ENCODE measurements around the gene VCAN.
"Not testable (repeated sequence)": the region's sequence is repeated elsewhere in the genome, so short reads cannot be mapped to it uniquely, and the experiment has no call there.

VCAN gene

GRCh38 chr5:83471405-83472212 is at the start of gene VCAN:
Gene VCAN (plus strand): TSS chr5:83471744. CDS start chr5:83483519, 11,775 bp downstream.
- DNase-seq, result peak; percentile 37

DNA sequence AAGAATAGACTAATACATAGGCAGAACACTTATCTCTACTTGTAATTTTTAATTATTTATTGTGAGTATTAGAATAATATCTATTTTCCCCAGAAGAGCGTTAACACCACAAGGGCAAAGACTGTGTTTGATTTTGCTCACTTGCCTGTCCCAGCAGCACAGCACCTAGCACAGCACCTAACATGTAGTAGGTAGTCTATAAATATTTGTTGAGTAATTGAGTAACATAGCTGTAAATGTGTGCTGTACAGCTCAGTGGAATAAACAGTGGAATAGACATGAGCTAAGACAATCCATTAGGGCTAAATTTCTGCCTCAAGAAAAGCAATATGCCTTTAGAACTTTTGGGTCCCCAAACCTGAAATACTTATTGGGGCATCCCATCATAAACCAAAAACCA is 49.3 kb upstream of the VCAN start:
- no peak for DNase-seq

- DNase-seq, result no peak
Observed at GRCh38 chr5:83426855-83427254, 44.7 kb upstream of the VCAN start.

DNA sequence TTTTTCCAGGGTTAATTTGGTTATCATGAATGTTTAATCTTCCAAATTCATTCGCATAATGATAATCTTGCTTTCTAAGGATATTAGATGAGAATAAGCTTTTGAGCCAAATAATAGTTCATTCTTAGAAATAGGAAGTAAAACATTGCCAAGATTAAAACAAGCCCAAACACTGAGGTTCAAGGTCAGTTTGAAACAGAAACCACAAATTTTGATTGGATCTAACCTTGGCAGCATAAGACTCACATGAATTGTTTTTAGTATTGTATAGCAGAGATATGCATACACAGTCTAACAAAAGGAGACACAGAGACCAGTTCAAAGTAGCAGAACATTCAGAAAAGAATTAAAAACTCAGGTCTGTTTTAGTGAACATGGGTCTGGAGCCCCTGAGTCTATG is 43.4 kb upstream of the VCAN start:
- DNase-seq, result no peak

DNA sequence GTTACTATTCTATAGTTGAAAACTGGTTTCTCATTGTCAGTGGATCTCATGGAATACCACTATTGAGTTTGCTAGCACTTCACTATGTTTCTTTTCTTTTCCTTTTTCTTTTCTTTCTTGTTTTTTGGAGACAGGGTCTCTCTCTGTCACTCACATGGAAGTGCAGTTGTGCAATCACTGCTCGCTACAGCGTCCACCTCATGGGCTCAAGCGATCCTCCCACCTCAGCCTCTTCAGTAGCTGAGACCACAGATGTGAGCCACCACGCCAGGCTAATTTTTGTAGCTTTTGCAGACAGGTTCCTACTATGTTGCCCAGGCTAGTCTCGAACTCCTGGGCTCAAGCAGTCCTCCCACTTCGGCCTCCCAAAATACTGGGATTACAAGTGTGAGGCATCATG is 42.7 kb upstream of the VCAN start:
- DNase-seq, result no peak

GRCh38 chr5:83430130-83431010 is 41.2 kb upstream of the VCAN start:
- DNase-seq, result peak; percentile 33

GRCh38 chr5:83433891-83434290 is 37.7 kb upstream of the VCAN start:
- DNase-seq, result no peak

DNA sequence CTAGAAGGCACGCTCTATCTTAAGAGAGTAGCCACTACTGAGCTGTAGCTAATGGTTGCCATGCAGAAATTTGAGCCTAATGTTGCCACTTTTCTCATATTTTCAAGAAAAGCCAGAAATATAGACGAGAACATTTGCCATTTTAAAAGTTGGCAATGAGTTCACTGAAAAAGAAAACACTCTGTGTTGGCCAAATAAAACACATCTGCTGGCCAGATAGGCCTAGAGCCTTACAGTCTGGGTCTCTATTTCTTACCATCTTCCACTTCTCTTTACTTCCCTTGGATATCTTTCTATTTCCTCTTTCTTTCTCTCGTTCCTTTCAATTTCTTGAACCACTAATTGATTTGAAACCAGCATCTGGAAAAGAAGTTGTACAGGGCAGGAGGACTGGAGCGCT is 36.6 kb upstream of the VCAN start:
- DNase-seq, result no peak

GRCh38 chr5:83436276-83436675 is 35.3 kb upstream of the VCAN start:
- DNase-seq, result no peak

- not testable (repeated sequence) for DNase-seq
Observed at GRCh38 chr5:83437697-83438096, 33.8 kb upstream of the VCAN start.

GRCh38 chr5:83440826-83441225 is 30.7 kb upstream of the VCAN start:
- DNase-seq, result no peak

GRCh38 chr5:83441747-83442146 is 29.8 kb upstream of the VCAN start:
- DNase-seq, result no peak

GRCh38 chr5:83443534-83443933 is 28.0 kb upstream of the VCAN start:
- DNase-seq, result no peak

DNA sequence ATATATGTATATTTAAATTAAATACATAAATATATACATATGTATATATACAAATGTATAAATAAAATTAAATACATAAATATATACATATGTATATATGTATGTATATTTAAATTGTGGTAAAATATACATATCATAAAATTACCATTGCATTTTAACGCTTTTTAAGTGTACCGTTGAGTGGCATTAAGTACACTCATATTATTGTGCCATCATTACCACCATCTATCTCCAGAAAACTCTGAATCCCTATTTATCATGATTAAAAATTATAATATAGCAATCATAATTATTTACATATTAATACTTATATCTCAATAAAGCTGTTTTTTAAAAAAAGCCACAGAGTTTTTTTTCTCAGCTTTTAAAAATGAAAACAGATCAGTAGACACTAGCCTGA is 27.1 kb upstream of the VCAN start:
- DNase-seq, result no peak

- DNase-seq, result no peak
Observed at GRCh38 chr5:83446253-83446947, 25.1 kb upstream of the VCAN start.

GRCh38 chr5:83447533-83447932 is 24.0 kb upstream of the VCAN start:
- no peak for DNase-seq

DNA sequence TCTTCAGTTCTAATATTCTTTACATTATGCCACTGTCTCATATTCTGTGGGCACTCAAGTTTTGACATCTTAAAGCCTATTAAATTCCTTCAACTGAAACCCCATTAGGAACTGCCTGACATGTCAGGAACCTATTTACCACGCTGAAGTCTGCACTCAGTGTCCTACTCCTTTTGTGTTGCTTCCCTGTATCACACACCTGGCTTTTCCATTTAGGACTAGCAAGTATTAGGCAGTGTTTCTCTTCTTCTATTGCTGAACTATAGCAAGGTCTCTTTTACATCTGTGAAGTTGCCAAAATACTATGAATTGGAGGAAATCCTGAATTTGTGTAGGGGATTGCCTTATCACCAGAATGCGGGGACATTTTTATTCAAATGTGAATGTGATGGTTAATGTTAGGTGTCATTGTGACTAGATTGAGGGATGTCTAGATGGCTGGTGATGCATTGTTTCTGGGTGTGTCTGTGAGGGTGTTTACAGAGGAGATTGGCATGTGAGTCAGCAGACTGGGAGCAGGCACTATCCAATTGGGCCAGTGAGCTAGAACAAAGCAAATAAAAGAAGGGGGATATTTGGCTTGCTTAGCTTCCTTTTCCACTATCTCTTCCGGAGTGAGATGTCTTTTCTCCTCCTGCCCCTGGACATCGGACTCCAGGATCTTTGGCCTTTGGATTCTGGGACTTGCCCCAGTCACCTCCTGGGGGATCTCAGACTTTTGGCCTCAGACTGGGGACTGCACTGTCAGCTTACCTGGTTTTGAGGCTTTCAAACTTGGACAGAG is 21.2 kb upstream of the VCAN start:
- peak; percentile 17 for DNase-seq

- DNase-seq, result no peak
Observed at GRCh38 chr5:83450967-83451248, 20.6 kb upstream of the VCAN start.

- no peak for DNase-seq
Observed at GRCh38 chr5:83451955-83452354, 19.6 kb upstream of the VCAN start.

- DNase-seq, result no peak
Observed at GRCh38 chr5:83453937-83454336, 17.6 kb upstream of the VCAN start.

GRCh38 chr5:83464261-83464660 is 7.3 kb upstream of the VCAN start:
- no peak for DNase-seq

DNA sequence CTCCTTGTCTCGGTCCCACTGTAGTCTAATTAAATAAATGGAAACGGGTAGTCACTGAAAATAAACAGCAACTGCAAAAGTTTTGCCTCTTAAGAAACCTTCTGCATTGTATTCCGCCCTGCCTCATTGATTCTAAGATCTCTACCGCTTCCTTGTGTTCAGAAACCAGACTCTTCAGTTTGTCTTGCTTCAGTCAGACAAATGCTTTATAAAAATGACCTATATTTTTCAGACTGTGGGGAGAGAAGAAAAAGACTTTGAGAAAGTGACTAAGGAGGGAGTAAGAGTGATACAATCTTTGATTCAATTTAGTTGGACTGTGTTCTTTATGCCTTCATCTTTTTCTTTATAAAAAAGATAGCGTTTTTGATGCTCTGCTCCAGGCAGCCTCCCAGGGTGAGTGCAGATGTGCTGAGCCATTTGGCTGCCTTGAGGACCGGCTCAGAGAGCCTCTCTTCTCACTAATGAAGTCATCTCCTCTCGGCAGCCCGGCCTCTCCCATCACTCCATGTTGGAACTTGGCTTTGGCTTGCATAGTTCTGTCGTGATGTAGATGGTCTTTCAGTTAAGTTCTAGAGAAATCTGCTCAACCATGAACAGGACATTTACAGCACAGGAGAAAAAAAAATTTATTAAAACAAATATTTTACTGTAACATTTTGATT is 4.0 kb upstream of the VCAN start:
- DNase-seq, result no peak

Data from NCI-H748 treated with DMSO at 0.1 percent for 48 hours (cell line).